Measurements from ENCODE around the gene HNRNPC. TPM values are rescaled to one million over a fixed set of nuclear protein-coding genes. Genes with fewer than 3 reads are reported as not detected.
A peak's percentile ranks its signal among the peaks of the same experiment; 100 is the strongest.

The HNRNPC gene
- total RNA-seq, 2 experiments from 2014 or later, result 1,063 to 1,070 TPM

DNA sequence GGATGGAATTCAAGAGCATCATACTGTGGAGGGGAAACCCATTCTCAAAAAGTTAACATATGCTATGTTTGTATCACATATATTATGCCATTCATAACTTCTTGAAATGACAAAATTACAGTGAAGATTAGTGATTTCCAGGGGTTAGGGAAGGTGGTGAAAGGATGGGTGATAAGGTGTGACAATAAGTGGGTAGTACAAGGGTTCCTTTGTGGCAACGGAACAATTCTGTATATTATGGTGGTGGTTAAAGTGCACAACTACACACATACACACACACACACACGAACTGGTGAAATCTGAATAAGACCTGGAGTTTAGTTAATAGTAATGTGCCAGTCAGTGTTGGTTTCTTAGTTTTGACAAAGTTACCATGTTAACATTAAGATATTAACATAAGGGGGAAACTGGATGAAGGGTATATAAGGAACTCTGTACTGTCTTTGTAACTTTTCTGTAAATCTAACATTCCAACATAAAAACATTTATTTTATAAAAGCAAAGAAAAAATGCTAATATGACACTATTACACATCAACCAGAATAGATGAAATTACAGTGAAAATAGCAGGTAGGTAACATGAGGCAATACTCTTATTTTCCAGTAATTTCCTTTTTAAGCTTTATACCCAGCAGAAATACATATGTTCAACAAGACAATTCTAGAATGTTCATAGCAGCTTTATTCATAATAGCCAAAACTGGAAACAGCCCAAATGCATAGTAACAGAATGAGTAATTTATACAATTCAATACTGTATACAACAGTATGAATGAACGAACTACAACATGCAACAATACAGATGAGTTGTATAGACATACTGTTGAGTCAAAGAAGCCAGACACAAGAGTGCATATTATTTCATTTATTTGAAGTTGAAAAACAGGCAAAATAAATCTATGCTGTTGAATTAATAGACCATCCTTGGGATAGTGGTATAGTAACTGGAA, 69.4 kb downstream of the HNRNPC start:
- Mint-ChIP-seq H3K36me3 (peaks cover 13% of the 10 kb centered on the region), H3K27ac (peak overlapping the region; percentile 23), H3K27me3 (no peaks in the 10 kb centered on the region), H3K4me1 (ENCODE audit: low read depth) (peaks cover 11% of the 10 kb centered on the region), H3K9me3 (no peaks in the 10 kb centered on the region), H3K4me3 (no peak overlapping the region)
- intact Hi-C loops (cut with micrococcal nuclease), result no loop called here
- CTCF ChIA-PET, result no interaction called here
- POLR2A ChIA-PET, result no interaction called here
- no peak for DNase-seq

- intact Hi-C loops (cut with micrococcal nuclease), result no loop called here
- ChIA-PET POLR2A (no interaction called here), CTCF (no interaction called here)
- Mint-ChIP-seq H3K4me1 (ENCODE audit: low read depth) (peaks cover 9% of the 10 kb centered on the region), H3K36me3 (peaks cover 2% of the 10 kb centered on the region), H3K4me3 (no peak overlapping the region), H3K27me3 (no peaks in the 10 kb centered on the region), H3K9me3 (no peaks in the 10 kb centered on the region), H3K27ac (no peak overlapping the region)
- DNase-seq, result no peak
These were observed 71.6 kb downstream of the HNRNPC start for GRCh38 chr14:21197418-21198205.

DNA sequence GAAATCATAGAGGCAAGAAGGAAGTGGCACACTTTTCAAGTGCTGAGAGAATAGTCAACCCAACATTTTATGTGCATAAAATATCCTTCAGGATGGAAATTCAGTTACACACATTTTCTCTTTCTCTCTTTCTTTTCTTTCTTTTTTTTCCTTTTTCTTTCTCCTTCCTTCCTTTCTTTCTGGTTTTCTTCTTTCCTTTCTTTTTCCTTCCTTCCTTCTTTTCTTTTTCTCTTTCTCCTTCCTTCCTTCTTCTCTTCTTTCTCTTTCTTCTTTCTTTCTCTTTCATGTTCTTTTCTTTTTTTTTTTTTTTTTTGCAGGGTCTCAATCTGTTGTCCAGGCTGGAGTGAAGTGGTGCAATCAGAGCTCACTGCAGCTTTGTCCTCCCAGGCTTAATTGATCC, 74.6 kb downstream of the HNRNPC start:
- ChIA-PET POLR2A (no interaction called here), CTCF (no interaction called here)
- no peaks in the 10 kb centered on the region for H3K36me3 Mint-ChIP-seq
- no peak for DNase-seq
- intact Hi-C loops (cut with micrococcal nuclease), result no loop called here
- no peaks in the 10 kb centered on the region for H3K9me3 Mint-ChIP-seq
- no peak overlapping the region for H3K27ac Mint-ChIP-seq
- H3K4me3 Mint-ChIP-seq, result no peak overlapping the region
- peaks cover 12% of the 10 kb centered on the region for H3K4me1 Mint-ChIP-seq (ENCODE audit: low read depth)
- H3K27me3 Mint-ChIP-seq, result no peaks in the 10 kb centered on the region

DNA sequence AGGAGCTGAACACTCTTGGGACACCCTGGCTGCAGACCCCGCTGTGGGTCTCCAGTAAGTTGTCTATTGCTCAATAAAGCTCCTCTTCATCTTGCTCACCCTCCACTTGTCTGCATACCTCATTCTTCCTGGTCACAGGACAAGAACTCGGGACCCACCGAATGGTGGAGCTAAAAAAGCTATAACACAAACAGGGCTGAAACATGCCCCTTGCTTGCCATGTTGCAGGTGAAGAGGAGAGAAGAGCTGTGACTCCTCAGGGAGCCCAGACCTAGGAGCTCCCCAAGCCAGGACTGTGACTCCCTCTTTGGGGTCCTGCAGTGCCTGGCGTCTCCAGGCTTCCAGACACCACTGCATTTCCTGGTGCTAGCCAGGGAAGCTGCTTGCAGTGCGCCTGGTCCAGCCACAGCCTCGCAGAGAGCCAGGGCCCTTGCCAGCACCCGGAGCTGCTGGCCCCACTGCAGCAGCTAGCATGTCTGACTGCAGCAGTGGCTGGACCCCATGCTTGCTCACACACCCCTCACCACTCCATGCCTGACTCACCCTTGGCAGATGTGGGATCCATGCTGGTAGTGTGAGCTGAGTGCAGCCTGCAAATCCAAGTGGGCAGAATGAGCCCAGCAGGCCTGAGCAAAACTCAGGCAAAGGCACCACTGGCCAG, 76.2 kb downstream of the HNRNPC start:
- Mint-ChIP-seq H3K4me3 (no peak overlapping the region), H3K36me3 (no peaks in the 10 kb centered on the region), H3K27me3 (no peaks in the 10 kb centered on the region), H3K9me3 (no peaks in the 10 kb centered on the region), H3K4me1 (ENCODE audit: low read depth) (peaks cover 11% of the 10 kb centered on the region), H3K27ac (no peak overlapping the region)
- intact Hi-C loops (cut with micrococcal nuclease), result no loop called here
- CTCF ChIA-PET, result interaction anchor here (0.7 to 1.1 kb wide), 2 partner anchors 89 to 222 kb away, joined by 3 read pairs; no protein-coding TSS in a partner anchor
- POLR2A ChIA-PET, result interaction anchor here (1.5 kb wide), 1 partner anchor 10 kb away, joined by 4 read pairs; no protein-coding TSS in a partner anchor
- no peak for DNase-seq

DNA sequence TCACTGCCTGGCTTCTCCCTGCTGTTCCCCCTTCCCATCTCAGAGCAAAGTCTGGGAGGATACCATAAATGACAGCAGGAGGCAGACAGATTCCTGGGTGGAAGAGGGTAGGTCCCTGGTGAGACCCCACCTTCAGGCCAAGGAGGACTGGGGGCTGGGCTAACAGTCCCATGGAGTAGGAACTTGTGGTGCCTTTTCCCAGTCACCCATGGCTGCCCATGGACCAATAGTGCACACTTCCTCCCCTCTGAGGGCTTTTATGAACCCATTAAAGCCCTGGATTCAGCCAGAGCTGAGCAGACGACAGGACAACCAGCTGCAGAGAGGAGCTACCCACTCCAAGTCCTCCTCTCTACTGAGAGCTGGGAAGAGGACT, 76.8 kb downstream of the HNRNPC start:
- POLR2A ChIA-PET, result interaction anchor here (1.5 kb wide), 1 partner anchor 10 kb away, joined by 4 read pairs; no protein-coding TSS in a partner anchor
- Mint-ChIP-seq H3K27ac (no peak overlapping the region), H3K4me1 (ENCODE audit: low read depth) (peaks cover 6% of the 10 kb centered on the region), H3K27me3 (no peaks in the 10 kb centered on the region), H3K4me3 (peak overlapping the region; percentile 54), H3K9me3 (no peaks in the 10 kb centered on the region), H3K36me3 (no peaks in the 10 kb centered on the region)
- DNase-seq, result no peak
- CTCF ChIA-PET, result no interaction called here
- intact Hi-C loops (cut with micrococcal nuclease), result no loop called here

DNA sequence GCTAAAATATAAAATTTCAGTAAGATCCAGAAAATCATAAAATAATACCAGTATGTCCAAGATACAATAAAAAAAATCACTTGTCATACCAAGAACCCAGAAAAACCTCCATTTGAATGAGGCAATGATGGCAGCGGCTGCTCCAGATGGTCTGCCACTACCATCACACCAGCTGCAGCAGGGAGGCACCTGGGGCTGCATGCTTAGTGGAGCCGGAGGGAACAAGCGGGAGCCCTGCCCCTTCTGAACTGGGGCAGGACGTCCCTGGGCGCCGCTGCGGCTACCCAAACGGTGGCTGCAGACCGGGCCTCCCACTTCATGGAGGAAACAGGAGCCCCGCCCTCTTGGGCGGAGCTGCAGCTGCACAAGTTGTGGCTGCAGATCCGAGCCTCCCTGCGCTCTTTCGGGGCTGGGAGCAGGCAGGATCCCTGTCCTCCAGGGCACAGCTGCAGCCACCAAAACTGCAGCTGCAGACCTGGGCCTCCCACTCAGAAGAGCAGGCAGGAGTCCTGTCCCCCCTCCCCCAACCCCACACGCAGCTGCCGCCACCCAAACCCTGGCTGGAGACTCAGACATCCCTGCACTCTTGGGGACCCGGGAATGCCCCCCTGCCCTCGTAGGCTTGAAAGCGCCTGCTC, 77.3 kb downstream of the HNRNPC start:
- Mint-ChIP-seq H3K9me3 (no peaks in the 10 kb centered on the region), H3K4me1 (ENCODE audit: low read depth) (peaks cover 6% of the 10 kb centered on the region), H3K36me3 (no peaks in the 10 kb centered on the region), H3K27ac (no peak overlapping the region), H3K27me3 (no peaks in the 10 kb centered on the region), H3K4me3 (peak overlapping the region; percentile 54)
- ChIA-PET POLR2A (interaction anchor here (1.5 kb wide), 1 partner anchor 11 kb away, joined by 4 read pairs; no protein-coding TSS in a partner anchor), CTCF (no interaction called here)
- intact Hi-C loops (cut with micrococcal nuclease), result no loop called here
- DNase-seq, result peak; percentile 82

DNA sequence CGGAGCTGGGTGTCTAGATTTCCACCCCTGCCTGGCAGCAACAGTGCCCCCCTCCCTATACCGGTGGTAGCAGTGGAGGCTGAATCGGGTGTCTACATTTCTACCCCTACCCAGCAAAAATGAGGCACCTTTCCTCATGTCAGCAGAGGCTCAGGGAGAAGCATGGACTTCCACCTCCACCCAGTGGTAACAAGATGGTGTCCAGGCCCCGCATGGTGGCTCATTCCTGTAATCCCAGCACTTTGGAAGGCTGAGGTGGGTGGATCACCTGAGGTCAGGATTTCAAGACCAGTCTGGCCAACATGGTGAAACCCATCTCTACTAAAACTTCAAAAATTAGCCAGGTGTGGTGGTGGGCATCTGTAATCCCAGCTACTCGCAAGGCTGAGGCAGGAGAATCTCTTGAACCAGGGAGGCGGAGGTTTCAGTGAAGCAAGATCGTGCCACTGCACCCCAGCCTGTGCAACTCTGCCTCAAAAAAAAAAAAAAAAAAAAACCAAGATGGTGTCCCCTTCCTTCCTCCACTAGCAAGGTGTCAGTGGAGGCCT, 77.9 kb downstream of the HNRNPC start:
- H3K9me3 Mint-ChIP-seq, result no peaks in the 10 kb centered on the region
- H3K36me3 Mint-ChIP-seq, result no peaks in the 10 kb centered on the region
- H3K27me3 Mint-ChIP-seq, result no peaks in the 10 kb centered on the region
- H3K27ac Mint-ChIP-seq, result no peak overlapping the region
- ChIA-PET CTCF (interaction anchor here (0.7 kb wide), 1 partner anchor 24 kb away, joined by 3 read pairs; no protein-coding TSS in a partner anchor), POLR2A (no interaction called here)
- H3K4me1 Mint-ChIP-seq (ENCODE audit: low read depth), result peaks cover 6% of the 10 kb centered on the region
- DNase-seq, result no peak
- H3K4me3 Mint-ChIP-seq, result peak overlapping the region; percentile 54
- intact Hi-C loops (cut with micrococcal nuclease), result no loop called here

DNA sequence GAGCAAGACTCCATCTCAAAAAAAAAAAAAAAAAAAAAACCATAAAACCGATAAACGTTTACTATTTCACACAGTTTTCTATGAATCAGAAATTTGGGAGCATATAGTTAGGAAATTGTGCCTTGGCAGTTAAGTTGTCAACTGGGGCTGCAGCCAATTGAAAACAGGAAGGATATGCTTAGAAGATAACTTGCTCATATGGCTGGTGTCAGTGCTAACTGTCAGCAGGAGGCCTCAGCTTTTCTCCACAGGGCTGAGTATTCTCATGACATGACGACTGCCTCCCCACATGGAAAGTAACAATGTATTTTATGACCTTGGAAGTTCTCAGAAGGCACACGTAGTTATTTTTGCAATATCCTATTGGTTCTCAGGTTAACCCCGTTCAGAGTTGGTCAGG, 83.8 kb downstream of the HNRNPC start:
- CTCF ChIA-PET, result no interaction called here
- DNase-seq, result no peak
- Mint-ChIP-seq H3K9me3 (peaks cover 11% of the 10 kb centered on the region), H3K27ac (no peak overlapping the region), H3K36me3 (peaks cover 2% of the 10 kb centered on the region), H3K4me1 (ENCODE audit: low read depth) (no peaks in the 10 kb centered on the region), H3K4me3 (no peak overlapping the region), H3K27me3 (peaks cover 8% of the 10 kb centered on the region)
- POLR2A ChIA-PET, result no interaction called here
- intact Hi-C loops (cut with micrococcal nuclease), result no loop called here

- intact Hi-C loops (cut with micrococcal nuclease), result no loop called here
- peaks cover 8% of the 10 kb centered on the region for H3K27me3 Mint-ChIP-seq
- peaks cover 2% of the 10 kb centered on the region for H3K36me3 Mint-ChIP-seq
- no peaks in the 10 kb centered on the region for H3K4me1 Mint-ChIP-seq (ENCODE audit: low read depth)
- H3K9me3 Mint-ChIP-seq, result peaks cover 11% of the 10 kb centered on the region
- H3K27ac Mint-ChIP-seq, result no peak overlapping the region
- ChIA-PET CTCF (no interaction called here), POLR2A (no interaction called here)
- no peak overlapping the region for H3K4me3 Mint-ChIP-seq
- DNase-seq, result no peak
These were observed 85.0 kb downstream of the HNRNPC start for GRCh38 chr14:21184254-21184653.

GRCh38 chr14:21182166-21182565, 87.1 kb downstream of the HNRNPC start:
- peaks cover 8% of the 10 kb centered on the region for H3K27me3 Mint-ChIP-seq
- POLR2A ChIA-PET, result no interaction called here

DNA sequence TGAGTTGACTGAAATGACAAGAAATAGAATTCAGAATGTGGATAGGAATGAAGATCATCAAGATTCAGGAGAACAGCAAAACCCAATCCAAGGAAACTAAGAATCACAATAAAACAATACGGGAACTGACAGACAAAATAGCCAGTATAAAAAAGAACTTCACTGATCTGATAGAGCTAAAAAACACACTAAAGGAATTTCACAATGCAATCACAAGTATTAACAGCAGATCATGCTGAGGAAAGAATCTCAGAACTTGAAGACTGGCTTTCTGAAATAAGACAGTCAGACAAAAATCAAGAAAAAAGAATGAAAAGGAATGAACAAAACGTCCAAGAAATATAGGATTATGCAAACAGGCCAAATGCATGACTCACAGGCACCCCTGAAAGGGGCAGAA, 98.1 kb downstream of the HNRNPC start:
- CTCF ChIA-PET, result no interaction called here
- H3K4me3 Mint-ChIP-seq, result no peak overlapping the region
- POLR2A ChIA-PET, result interaction anchor here (0.6 kb wide), 1 partner anchor 176 kb away, joined by 3 read pairs; no protein-coding TSS in a partner anchor

More at GRCh38 chr14:21182166-21182565, 87.1 kb downstream of the HNRNPC start:
- peaks cover 20% of the 10 kb centered on the region for H3K9me3 Mint-ChIP-seq
- H3K27ac Mint-ChIP-seq, result no peak overlapping the region
- intact Hi-C loops (cut with micrococcal nuclease), result no loop called here
- DNase-seq, result no peak
- peaks cover 2% of the 10 kb centered on the region for H3K36me3 Mint-ChIP-seq
- H3K4me3 Mint-ChIP-seq, result no peak overlapping the region
- CTCF ChIA-PET, result no interaction called here
- no peaks in the 10 kb centered on the region for H3K4me1 Mint-ChIP-seq (ENCODE audit: low read depth)

More for the DNA sequence above, 98.1 kb downstream of the HNRNPC start:
- Mint-ChIP-seq H3K27ac (no peak overlapping the region), H3K27me3 (peaks cover 13% of the 10 kb centered on the region), H3K9me3 (peaks cover 3% of the 10 kb centered on the region), H3K4me1 (ENCODE audit: low read depth) (no peaks in the 10 kb centered on the region), H3K36me3 (no peaks in the 10 kb centered on the region)
- DNase-seq, result no peak
- intact Hi-C loops (cut with micrococcal nuclease), result no loop called here

Data from activated CD4-positive, alpha-beta memory T cell treated with anti-CD3 and anti-CD28 coated beads for 36 hours (primary cell).